ENCODE measurements around the gene SARDH. TPM values are rescaled to one million over a fixed set of nuclear protein-coding genes. Genes with fewer than 3 reads are reported as not detected.

Gene SARDH
- total and polyA plus RNA-seq, 9 of the 15 experiments (the other 6 are each of a cell fraction or from before 2014, with no cell fraction given), result 0.14 TPM; not detected in 8

DNA sequence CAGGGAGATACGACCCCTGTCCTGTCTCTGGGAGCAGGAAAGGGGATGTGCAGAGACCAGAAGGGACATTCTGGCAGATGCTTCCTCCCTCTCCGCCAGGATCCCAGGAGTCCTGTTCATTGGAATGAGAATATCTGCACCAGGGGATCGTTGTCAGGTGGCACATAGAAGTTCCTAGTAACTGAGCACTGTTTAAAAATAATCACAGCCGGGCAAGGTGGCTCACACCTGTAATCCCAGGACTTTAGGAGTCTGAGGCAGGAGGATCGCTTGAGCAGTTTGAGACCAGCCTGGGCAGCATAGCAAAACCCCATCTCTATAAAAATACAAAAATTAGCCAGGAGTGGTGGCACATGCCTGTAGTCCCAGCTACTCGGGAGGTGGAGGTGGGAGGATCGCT, 12.3 kb downstream of the SARDH start (continued):
- no peak for TF ChIP-seq ZNF449 (CRISPR knock-in tag; IDR thresholded peaks at IDR 0.05)
- TF ChIP-seq POU5F1 (IDR thresholded peaks at IDR 0.05; ENCODE audit: borderline replicate concordance, low read depth, low read length, partially characterized antibody), result no peak
- no peak for TF ChIP-seq CLOCK (CRISPR knock-in tag; IDR thresholded peaks at IDR 0.05; ENCODE audit: borderline replicate concordance)
- TF ChIP-seq ZKSCAN1 (IDR thresholded peaks at IDR 0.05; ENCODE audit: low read depth, low read length), result no peak

GRCh38 chr9:133718563-133719315, 19.4 kb downstream of the SARDH start:
- ChIA-PET CTCF (ENCODE audit: low intra/inter-chr PET ratio) (no interaction called here), POLR2A (interaction anchor here (0.5 to 0.6 kb wide), 2 partner anchors 18 to 131 kb away, joined by 3 read pairs; no protein-coding TSS in a partner anchor)
- TF ChIP-seq HCFC1 (IDR thresholded peaks at IDR 0.05; ENCODE audit: low read depth, low read length) (no peak), THRA (IDR thresholded peaks at IDR 0.05) (no peak), ELF1 (tag; IDR thresholded peaks at IDR 0.05) (no peak), ZNF436 (CRISPR knock-in tag; IDR thresholded peaks at IDR 0.05) (no peak), KLF10 (CRISPR knock-in tag; IDR thresholded peaks at IDR 0.05) (no peak), GTF2B (IDR thresholded peaks at IDR 0.05; ENCODE audit: extremely low read depth, insufficient read length) (no peak), POLR3A (IDR thresholded peaks at IDR 0.05; ENCODE audit: borderline replicate concordance, extremely low read depth, insufficient read depth, insufficient read length) (no peak), BCL6 (CRISPR knock-in tag; IDR thresholded peaks at IDR 0.05) (no peak)
- DNase-seq (ENCODE audit: extremely low read depth in 1 of 4, low spot score in 3 of 4) (no peak), ATAC-seq (no peak), FAIRE-seq (no peak)
- Histone ChIP-seq H3K9ac (ENCODE audit: insufficient read depth in 1 of 2, low read depth in 2 of 2, low read length in 2 of 2) (no peak overlapping the region), H3K9me1 (ENCODE audit: control insufficient read depth, insufficient read depth, low read length) (no peaks in the 10 kb centered on the region), H3K9me3 (replicated peaks; ENCODE audit: control insufficient read depth, insufficient read depth, low read depth, low read length) (no peaks in the 10 kb centered on the region), H4K20me1 (replicated peaks; ENCODE audit: control insufficient read depth, insufficient read depth, low read length) (peaks cover 14% of the 10 kb centered on the region), H2AFZ (ENCODE audit: low read depth, low read length) (no peak overlapping the region), H3K4me1 (replicated peaks in 1 of 2; ENCODE audit: control insufficient read depth in 2 of 2, insufficient read depth in 2 of 2, low read length in 2 of 2) (peaks cover 0 to 10% of the 10 kb centered on the region in 2 experiments; a peak in 2 of 5 replicates), H3K27me3 (ENCODE audit: control insufficient read depth in 2 of 2, insufficient read depth in 2 of 2, low read length in 2 of 2) (peaks cover 6 to 40% of the 10 kb centered on the region in 2 experiments; a peak in 4 of 5 replicates), H3K36me3 (ENCODE audit: control insufficient read depth, insufficient read depth, low read length) (no peaks in the 10 kb centered on the region), H3K4me3 (no peak overlapping the region), H3K79me2 (ENCODE audit: control insufficient read depth, insufficient read depth, low read length) (no peaks in the 10 kb centered on the region), H3K27ac (ENCODE audit: extremely low read depth, low read depth, low read length) (no peak overlapping the region), H3K4me2 (ENCODE audit: insufficient read depth, low read length) (no peak overlapping the region)
- in situ Hi-C loops (cut with MboI), result no loop called here
- WGBS (ENCODE audit: insufficient coverage, low coverage, missing lambda C conversion rate), result 0% methylated on average over 15 of the region's 15 CpGs
- BruUV-seq (replicated peaks), result no TSS peak
- intact Hi-C loops (cut with micrococcal nuclease), result no loop called here
